ENCODE measurements around the gene FOCAD. TPM values are rescaled to one million over a fixed set of nuclear protein-coding genes. Genes with fewer than 3 reads are reported as not detected.

Gene FOCAD
- total RNA-seq, 1 donor from 2014 or later: 60.1 TPM

DNA sequence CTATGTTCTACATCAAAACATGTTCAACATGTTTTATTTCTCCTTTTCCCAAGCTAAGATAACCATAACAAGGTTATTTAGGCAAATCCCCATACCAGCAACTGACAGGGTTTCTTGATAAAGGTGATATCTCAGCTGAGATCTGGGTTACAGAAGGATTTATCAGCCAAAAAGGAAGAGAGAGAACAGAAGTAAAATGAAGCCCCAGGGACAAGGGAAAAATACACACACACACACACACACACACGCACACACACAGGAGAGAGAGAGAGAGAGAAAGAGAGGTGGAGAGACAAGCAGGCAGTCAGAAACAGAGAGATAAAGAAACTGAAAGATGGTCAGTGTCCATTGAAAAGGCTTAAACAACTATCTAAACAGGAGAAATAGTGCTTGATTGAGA, 42.0 kb upstream of the FOCAD start:
- no peaks in the 10 kb centered on the region for H3K4me1 Mint-ChIP-seq

GRCh38 chr9:20643660-20644059, 40.4 kb upstream of the FOCAD start:
- H3K9me3 Mint-ChIP-seq: no peaks in the 10 kb centered on the region
- no peak for TF ChIP-seq CTCF (conservative IDR thresholded peaks at IDR 0.05)
- H3K4me3 Mint-ChIP-seq: no peak overlapping the region
- no peaks in the 10 kb centered on the region for H3K27me3 Mint-ChIP-seq (ENCODE audit: low read depth)
- no peak for DNase-seq (ENCODE audit: low read depth, low spot score)
- H3K36me3 Mint-ChIP-seq (ENCODE audit: low read depth): no peaks in the 10 kb centered on the region
- no peaks in the 10 kb centered on the region for H3K4me1 Mint-ChIP-seq
- no peak overlapping the region for H3K27ac Mint-ChIP-seq (ENCODE audit: unreplicated experiment)

More for the DNA sequence above, 42.0 kb upstream of the FOCAD start:
- no peak for TF ChIP-seq CTCF (conservative IDR thresholded peaks at IDR 0.05)
- H3K9me3 Mint-ChIP-seq: no peaks in the 10 kb centered on the region
- no peaks in the 10 kb centered on the region for H3K36me3 Mint-ChIP-seq (ENCODE audit: low read depth)
- H3K27ac Mint-ChIP-seq (ENCODE audit: unreplicated experiment): no peak overlapping the region
- no peaks in the 10 kb centered on the region for H3K27me3 Mint-ChIP-seq (ENCODE audit: low read depth)
- no peak for DNase-seq (ENCODE audit: low read depth, low spot score)
- H3K4me3 Mint-ChIP-seq: no peak overlapping the region

DNA sequence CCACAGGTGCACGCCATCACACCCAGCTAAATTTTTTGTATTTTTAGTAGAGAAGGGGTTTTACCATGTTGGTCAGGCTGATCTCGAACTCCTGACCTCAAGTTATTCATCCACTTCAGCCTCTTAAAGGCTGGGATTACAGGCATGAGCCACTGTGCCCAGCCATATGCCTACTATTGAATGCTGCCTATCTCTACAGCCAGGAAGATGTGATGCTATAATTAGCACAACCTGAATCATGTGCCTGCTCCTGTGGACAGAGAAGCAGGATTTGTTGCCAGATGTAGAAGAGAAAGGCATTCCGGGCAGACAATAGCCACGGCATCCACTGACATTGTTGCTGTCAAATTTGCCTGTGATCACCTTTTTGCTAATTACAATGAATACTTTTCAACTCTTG, 37.4 kb upstream of the FOCAD start:
- Mint-ChIP-seq H3K4me1 (no peaks in the 10 kb centered on the region), H3K27ac (ENCODE audit: unreplicated experiment) (no peak overlapping the region), H3K4me3 (no peak overlapping the region), H3K27me3 (ENCODE audit: low read depth) (no peaks in the 10 kb centered on the region), H3K36me3 (ENCODE audit: low read depth) (no peaks in the 10 kb centered on the region), H3K9me3 (no peaks in the 10 kb centered on the region)
- no peak for DNase-seq (ENCODE audit: low read depth, low spot score)
- no peak for TF ChIP-seq CTCF (conservative IDR thresholded peaks at IDR 0.05)

- Mint-ChIP-seq H3K4me1 (no peaks in the 10 kb centered on the region), H3K27me3 (ENCODE audit: low read depth) (no peaks in the 10 kb centered on the region), H3K4me3 (no peak overlapping the region), H3K36me3 (ENCODE audit: low read depth) (no peaks in the 10 kb centered on the region), H3K27ac (ENCODE audit: unreplicated experiment) (no peak overlapping the region), H3K9me3 (peaks cover 4% of the 10 kb centered on the region)
- DNase-seq (ENCODE audit: low read depth, low spot score): no peak
- TF ChIP-seq CTCF (conservative IDR thresholded peaks at IDR 0.05): no peak
These were observed 34.7 kb upstream of the FOCAD start for GRCh38 chr9:20649381-20649780.

DNA sequence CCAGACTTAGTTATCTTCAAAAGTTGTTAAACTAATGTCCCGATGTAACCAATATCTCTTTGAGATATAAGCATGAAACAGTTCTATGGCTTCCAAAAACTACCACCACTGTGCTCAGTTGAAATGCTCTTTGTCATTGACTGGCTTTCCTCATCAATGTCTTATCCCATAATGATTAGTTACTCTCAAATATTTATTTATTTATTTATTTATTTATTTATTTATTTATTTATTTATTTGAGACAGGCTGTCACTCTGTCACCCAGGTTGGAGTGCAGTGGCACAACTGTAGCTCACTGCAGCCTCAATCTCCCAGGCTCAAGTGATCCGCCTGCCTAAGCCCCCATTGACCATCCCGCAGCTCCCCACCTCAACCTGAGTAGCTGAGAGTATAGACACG, 33.7 kb upstream of the FOCAD start:
- Mint-ChIP-seq H3K36me3 (ENCODE audit: low read depth) (no peaks in the 10 kb centered on the region), H3K4me3 (no peak overlapping the region), H3K4me1 (no peaks in the 10 kb centered on the region), H3K9me3 (peaks cover 4% of the 10 kb centered on the region), H3K27ac (ENCODE audit: unreplicated experiment) (no peak overlapping the region), H3K27me3 (ENCODE audit: low read depth) (no peaks in the 10 kb centered on the region)
- DNase-seq (ENCODE audit: low read depth, low spot score): no peak
- TF ChIP-seq CTCF (conservative IDR thresholded peaks at IDR 0.05): no peak

All from neural crest cell (in vitro differentiated cells).